Myocyte (in vitro differentiated cells): ENCODE results near the gene PAGE2. TPM values are rescaled to one million over a fixed set of nuclear protein-coding genes. Genes with fewer than 3 reads are reported as not detected.
"Not testable (repeated sequence)": the region's sequence is repeated elsewhere in the genome, so short reads cannot be mapped to it uniquely, and the experiment has no call there.

Source experiments
- DNase-seq: peaks from one replicate; pipeline ENCODE4 v3.0.0-alpha.2; 2012; ENCODE audit warnings: low read depth
- total RNA-seq: library from RNA; depleted of rRNA; stranded (reverse); fragments of >200 nt; gene quantifications from 2 replicates; pipeline ENCODE4 v1.2.3, GENCODE V29; 2014

Gene PAGE2
- total RNA-seq, 1 donor from 2014 or later, result not detected

DNA sequence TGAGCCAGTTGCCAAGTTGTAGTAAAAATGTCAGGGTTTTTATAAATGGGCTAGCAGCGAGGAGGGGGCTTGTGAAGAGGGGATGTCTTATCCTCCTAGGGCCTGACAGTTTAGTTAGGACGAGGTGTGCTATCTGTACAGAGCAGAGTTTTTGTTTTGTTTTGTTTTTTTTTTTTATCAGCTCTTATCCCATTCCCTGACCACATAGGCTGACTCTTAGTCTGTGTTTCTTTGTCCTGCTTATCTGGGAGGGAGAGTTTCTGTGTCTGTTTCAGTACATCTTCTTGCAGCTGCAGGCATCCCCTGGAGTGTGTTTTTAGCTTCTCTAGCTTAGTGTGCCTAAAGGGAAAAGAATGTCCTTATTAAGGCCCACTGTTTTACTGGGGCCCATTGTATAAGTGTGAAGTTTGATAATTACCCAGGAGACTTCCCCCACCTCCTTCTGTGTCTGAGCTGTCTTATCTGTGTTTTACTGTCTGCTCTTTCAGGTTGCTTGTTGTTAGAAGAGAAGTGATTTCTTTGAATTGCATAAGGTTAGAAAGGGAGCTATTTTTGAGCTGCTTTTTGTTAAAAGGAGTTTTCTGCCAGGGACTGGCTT is 32.0 kb downstream of the PAGE2 start:
- DNase-seq, result no peak

DNA sequence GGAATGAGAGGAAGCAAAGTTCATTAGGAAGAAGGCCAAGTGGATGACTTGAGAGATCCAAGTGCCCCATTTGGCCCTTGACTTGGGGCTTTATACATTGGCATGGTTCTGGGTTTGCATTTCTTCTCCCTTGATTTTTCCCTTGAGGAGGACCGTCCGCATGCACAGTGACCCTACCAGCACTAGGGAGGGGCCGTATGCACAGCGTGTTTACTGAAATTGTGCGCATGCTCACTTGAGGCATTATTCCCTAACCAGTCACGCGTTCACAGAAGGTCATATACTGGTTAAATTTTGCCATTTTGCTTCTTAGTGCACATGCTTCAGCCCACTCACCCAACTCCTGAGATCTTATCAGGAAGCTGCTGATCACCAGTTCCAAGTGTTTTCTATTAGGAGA is 35.1 kb downstream of the PAGE2 start:
- no peak for DNase-seq

DNA sequence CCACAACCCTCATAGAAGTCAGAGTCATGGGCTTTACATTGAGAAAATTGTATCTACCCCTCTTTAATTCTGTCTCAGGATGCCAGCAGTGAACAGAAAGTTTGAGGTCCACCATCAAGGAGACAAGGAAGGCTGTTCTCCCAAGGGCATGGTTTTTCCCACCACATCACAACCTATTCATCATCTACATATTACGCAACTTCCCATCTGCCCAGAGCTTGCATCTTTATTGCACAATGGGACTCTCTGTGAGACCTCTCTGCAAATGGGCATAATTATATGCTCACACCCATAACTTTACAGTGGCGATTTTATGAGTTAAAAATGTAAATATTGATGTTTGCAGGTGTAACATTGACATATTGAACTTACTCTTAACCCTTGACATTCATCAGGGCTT is 38.9 kb downstream of the PAGE2 start:
- DNase-seq, result peak; percentile 8

DNA sequence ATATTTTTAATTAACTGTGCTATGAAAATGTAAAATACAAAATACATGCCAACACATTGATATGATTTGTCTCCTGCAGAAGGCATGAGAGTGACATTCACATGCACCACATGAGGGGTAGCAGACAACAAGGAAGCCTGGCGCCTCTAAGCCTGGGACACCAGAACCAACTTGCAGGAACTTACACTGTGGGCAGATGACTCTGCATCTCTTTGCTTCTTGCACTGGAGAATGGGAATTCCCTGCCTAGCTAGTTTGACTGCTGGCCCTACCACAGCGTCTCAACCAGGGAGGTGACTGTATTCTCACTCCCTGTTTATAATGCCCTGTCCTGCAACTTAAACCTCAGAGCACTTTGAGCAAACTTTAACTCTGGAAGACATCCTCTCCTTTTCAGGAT is 40.5 kb downstream of the PAGE2 start:
- DNase-seq, result no peak

DNA sequence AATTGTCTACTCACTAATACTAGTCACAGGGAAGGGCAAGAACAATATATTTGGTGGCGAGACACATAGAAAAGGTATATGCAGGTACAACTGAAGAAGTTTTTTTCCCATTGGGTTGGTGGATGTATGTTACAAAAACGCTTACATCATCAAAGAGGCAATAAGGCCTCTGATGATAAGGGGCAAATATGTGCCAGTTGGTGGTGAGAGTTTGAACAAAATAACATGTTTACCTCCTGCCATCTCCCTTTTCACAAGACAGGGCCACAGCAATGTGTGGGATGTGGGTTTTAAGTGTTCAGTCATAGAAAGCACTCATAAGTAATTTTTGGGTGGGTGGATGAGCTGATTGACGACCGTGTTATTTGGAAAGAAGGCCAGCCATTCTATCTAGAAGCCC is 41.7 kb downstream of the PAGE2 start:
- no peak for DNase-seq

DNA sequence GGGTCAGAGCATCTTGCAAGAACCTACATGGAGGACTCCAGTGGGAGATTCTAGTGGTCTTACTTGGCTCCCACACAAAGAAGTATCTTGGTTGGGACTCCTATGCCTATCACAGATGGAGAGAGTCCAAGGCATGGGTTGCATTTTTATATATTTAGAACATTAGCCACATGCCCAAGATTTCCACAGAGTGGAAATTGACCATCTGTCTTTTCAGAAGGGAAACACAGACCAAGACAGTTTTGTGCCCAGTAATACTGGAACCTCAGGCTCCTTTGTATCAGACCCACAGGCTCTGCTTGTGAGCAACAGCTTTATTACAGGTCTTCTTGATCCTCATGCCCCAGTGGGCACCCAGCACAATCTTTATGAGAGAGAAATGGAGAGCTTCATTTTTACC is 43.6 kb downstream of the PAGE2 start:
- peak; percentile 19 for DNase-seq

DNA sequence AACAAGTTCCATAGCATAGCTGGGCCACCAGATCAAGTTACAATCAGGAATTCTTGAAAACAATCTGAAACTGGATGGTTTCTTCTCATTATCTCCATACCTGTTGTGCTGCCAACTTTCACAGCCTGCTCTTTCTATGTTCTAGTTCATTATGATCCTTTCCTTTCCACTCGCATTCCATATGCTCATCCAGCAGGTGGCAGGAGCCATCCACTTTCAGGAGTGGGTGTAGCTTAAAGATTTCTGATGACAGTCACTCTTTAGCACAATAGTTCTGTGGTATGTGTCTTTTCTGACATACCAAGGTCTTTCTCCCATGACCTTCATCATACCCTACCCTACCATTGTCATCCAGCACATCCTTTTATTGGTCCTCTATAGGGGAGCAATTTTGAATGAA is 46.4 kb downstream of the PAGE2 start:
- peak; percentile 28 for DNase-seq

DNA sequence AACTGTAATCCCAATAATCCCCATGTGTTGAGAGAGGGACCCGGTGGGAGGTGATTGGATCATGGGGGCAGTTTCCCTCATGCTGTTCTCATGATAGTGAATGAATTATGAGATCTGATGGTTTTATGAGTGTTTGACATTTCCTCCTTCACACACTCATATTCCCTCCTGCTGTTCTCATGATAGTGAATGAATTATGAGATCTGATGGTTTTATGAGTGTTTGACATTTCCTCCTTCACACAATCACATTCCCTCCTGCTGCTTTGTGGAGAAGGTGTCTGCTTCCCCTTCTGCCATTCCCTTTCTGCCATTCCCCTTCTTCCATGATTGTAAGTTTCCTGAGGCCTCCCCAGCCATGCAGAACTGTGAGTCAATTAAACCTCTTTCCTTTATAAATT is 52.0 kb downstream of the PAGE2 start:
- not testable (repeated sequence) for DNase-seq

Other genes starting within 250 kb of the PAGE2 start
- gene TRO, start 168.2 kb upstream of the PAGE2 start, total RNA-seq, result 66.2 and 78.0 TPM in 2 replicates
- gene PFKFB1, start 94.8 kb upstream of the PAGE2 start, total RNA-seq, result 0.16 TPM in 1 of 2 replicates, not detected in the other
- gene APEX2, start 88.7 kb upstream of the PAGE2 start, total RNA-seq, result 7.8 and 11.2 TPM in 2 replicates
- not detected in 2 replicates for gene ALAS2, start 58.0 kb upstream of the PAGE2 start, total RNA-seq
- not detected in 2 replicates for gene PAGE2B, start 14.0 kb upstream of the PAGE2 start, total RNA-seq
- gene PAGE5, start 131.3 kb downstream of the PAGE2 start, total RNA-seq, result not detected in 2 replicates
- gene PAGE3, start 175.9 kb downstream of the PAGE2 start, total RNA-seq, result not detected in 2 replicates